HG03045 (cell line): Measurements from ENCODE around the gene SPATA7.
"Not testable (repeated sequence)": the region's sequence is repeated elsewhere in the genome, so short reads cannot be mapped to it uniquely, and the experiment has no call there.

ENCODE experiments used
- ATAC-seq: cut with Tn5 transposase; IDR thresholded peaks from one replicate; pipeline ENCODE4 v1.9.1; 2021; ENCODE audit warnings: mild to moderate bottlenecking, moderate library complexity; ENCODE audit not compliant: unreplicated experiment

Gene SPATA7

GRCh38 chr14:88385212-88386101 lies at the start of gene SPATA7:
SPATA7 (plus strand) TSS chr14:88385657; CDS start chr14:88385819, 162 bp downstream.
- peak; percentile 100 for ATAC-seq

GRCh38 chr14:88340357-88340756 lies 45.1 kb upstream of the SPATA7 start:
- no peak for ATAC-seq

GRCh38 chr14:88342980-88343379 lies 42.5 kb upstream of the SPATA7 start:
- ATAC-seq, result no peak

- no peak for ATAC-seq
Observed at GRCh38 chr14:88346048-88346639, 39.3 kb upstream of the SPATA7 start.

GRCh38 chr14:88348546-88348945 lies 36.9 kb upstream of the SPATA7 start:
- ATAC-seq, result no peak

- ATAC-seq, result no peak
Observed at GRCh38 chr14:88351966-88352691, 33.3 kb upstream of the SPATA7 start.

- ATAC-seq, result no peak
Observed at GRCh38 chr14:88352698-88353097, 32.8 kb upstream of the SPATA7 start.

- no peak for ATAC-seq
Observed at GRCh38 chr14:88354358-88354757, 31.1 kb upstream of the SPATA7 start.

- no peak for ATAC-seq
Observed at GRCh38 chr14:88359500-88359899, 26.0 kb upstream of the SPATA7 start.

GRCh38 chr14:88363644-88364043 lies 21.8 kb upstream of the SPATA7 start:
- ATAC-seq, result no peak

GRCh38 chr14:88364710-88365413 lies 20.6 kb upstream of the SPATA7 start:
- no peak for ATAC-seq

- ATAC-seq, result no peak
Observed at GRCh38 chr14:88369496-88369895, 16.0 kb upstream of the SPATA7 start.

GRCh38 chr14:88379706-88380343 lies 5.6 kb upstream of the SPATA7 start:
- ATAC-seq, result no peak

GRCh38 chr14:88380405-88380804 lies 5.1 kb upstream of the SPATA7 start:
- no peak for ATAC-seq

GRCh38 chr14:88381634-88382033 lies 3.8 kb upstream of the SPATA7 start:
- ATAC-seq, result not testable (repeated sequence)

- ATAC-seq, result no peak
Observed at GRCh38 chr14:88384718-88385117, 739 bp upstream of the SPATA7 start.

- no peak for ATAC-seq
Observed at GRCh38 chr14:88386256-88386794, 868 bp downstream of the SPATA7 start.

- ATAC-seq, result no peak
Observed at GRCh38 chr14:88388741-88389282, 3.4 kb downstream of the SPATA7 start.

GRCh38 chr14:88392609-88393008 lies 7.2 kb downstream of the SPATA7 start:
- ATAC-seq, result no peak

- ATAC-seq, result no peak
Observed at GRCh38 chr14:88411039-88411438, 25.6 kb downstream of the SPATA7 start.
